NOMO-1 (cell line): ENCODE data around the gene PLD5.
"Not testable (repeated sequence)": the region's sequence is repeated elsewhere in the genome, so short reads cannot be mapped to it uniquely, and the experiment has no call there.

Experiments used
- DNase-seq, 2 experiments: peaks; one replicate each; lab custom pipeline; 2025; ENCODE audit not compliant: unreplicated experiment in 2 of 2; lab: John Stamatoyannopoulos, UW

PLD5 gene

DNA sequence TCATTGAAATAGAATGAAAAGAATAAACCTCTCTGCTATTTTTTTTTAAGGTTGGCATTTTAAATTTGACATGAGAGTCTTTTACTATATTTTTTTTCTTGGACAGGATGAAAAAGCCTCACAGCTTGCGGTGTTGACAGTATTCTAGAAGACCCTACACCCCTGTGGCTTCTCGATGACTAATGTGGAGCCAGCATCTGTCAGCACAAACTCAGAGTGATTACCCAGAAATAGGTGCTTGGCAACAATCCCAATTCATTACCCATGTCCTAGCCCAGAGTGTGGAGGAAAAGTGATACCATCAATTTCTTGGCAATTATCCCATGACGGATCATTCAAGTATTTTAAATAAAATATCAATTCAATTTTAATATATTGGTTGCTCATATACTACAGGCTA, 338.8 kb downstream of the PLD5 start:
- DNase-seq = no peak

DNA sequence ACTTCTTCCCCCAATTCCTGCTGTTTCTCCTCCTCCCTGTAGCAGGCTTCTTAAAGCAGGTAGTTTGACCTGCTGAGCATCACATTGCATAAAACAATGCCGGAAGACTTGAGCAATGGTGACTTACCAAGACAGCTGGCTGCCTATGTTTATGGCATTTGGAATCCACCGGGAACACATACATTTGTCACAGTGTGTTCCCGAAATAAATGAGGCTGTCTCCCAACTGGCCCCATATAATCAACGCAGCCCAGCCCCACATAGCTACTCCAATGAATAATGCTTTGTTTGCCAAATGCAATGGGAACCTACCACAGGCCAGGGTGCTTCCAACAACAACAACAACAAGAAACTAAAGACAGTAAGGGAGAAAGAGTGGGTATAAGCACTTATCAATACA, 339.5 kb downstream of the PLD5 start:
- no peak for DNase-seq

DNA sequence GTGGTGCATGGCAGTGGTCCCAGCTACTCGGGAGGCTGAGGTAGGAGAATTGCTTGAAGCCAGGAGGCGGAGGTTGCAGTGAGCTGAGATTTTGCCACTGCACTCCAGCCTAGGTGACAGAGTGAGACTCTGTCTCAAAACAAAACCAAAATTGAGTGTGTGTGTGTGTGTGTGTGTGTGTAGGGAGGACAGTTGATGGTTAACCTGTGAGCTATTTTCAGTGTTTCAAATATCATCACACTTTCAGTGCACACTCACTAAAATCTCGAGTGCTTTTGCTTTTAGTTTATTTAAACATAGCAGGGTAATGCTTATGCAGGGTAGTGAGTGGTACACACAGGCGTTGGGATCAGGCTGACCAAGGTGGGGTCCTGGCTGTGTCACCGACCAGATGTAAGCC, 344.7 kb downstream of the PLD5 start:
- DNase-seq = not testable (repeated sequence)

DNA sequence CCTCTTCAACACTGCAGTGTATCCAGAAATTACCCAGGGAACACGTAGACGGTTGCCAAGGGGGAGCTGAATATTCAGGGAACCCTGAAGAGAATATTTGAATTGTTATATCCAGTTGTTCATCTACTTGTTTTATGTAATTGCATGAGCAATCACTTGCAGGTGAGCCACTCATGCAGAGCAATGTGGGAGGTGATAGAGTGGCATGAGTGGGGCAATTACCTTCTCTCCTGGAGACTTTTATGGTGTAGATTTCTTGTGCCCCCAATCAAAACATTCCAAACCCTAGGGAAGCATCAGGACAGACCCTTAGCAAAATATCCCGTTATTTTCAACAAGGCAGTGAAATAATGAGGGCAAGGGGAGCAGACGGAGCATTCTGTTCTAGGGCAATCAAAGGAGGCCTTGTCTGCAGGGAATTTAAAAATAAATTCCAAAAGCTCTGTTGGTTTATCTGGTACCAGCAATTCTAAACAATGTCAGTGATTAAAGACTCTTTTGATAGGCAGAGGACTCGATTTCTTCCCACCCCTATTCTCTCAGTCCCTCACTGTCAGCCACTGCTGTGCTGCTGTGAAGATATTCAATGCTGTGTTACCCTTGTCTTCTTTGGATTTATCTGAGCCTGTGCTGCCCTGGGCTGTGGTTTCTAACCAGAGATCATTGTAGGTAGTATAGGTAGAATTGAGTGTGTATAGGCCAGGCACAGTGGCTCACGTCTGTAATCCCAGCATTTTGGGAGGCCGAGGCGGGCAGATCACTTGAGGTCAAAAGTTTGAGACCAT, 345.4 kb downstream of the PLD5 start:
- DNase-seq = no peak

DNA sequence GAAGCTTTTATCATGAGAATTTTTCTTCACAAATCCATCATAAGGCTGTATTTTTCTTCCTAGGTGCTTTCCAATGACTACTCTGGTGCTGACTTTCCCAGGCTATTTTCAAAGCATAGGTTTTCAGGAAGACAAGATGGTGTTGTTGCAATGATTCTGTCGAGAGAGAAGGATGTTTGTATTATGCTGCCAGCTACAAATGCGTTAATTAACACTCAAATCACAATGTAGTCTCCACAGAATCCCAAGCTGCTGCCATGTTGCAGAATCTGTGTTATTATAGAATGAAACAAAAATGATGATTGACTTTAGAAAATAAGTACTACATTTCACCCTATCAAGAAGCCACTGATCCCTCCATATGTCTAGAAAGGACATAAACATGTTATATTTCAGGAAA, 346.1 kb downstream of the PLD5 start:
- DNase-seq = no peak

DNA sequence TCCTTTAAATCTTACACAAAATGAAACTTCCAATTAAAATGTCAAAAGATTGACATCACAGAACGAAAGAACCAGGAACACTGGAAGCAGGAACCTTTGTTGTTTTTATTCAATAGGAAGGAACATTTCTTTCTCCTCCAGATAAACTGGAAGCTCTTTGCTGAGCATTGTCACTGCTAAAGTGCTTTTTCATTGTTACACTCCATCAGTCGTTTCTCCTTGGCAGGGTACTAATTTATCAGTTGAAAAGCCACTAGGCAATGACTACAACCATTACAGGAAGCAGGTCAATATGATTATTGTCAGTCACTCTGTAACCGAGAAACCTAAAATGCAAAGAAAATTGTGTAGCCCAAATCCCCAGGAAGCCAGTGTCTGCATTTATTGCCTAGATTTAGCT, 362.4 kb downstream of the PLD5 start:
- no peak for DNase-seq

DNA sequence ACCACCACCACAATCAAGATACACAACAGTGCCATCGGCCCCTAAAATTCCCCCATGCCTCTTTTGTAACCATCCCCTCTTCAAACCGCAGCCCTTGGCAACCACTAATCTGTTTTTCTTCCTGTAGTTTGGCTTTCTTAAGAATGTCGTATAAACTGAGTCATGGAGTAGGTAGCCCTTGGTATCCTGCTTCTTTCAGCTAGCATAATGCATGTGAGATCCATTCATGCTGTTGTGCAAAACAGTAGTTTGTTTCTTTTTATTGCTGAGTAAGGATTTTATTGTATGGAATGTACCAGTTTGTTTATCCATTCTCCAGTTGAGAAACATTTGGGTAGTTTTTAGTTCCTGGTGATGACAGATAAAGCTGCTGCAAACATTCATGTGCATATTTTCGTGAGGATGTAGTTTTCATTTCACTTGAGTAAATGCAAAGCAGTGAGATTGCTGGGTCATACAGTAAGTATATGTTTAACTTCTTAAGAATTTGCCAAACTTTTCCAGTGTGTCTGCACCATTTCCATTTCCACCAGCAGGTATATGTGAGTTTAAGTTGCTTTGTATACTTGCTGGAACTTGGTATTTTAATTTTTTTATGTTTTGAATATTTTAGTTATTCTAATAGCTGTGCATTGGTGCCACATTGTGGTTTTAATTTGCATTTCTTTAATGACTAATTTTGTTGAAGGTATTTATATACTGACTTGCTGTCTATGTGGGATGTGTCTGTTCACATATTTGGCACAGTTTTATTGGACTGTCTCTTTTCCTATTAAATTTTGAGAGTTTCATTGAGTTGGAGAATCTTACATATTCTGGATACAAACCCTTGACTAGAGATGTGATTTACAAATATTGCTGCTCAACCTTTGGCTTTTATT, 377.2 kb downstream of the PLD5 start:
- DNase-seq = peak; percentile 88 to 92

DNA sequence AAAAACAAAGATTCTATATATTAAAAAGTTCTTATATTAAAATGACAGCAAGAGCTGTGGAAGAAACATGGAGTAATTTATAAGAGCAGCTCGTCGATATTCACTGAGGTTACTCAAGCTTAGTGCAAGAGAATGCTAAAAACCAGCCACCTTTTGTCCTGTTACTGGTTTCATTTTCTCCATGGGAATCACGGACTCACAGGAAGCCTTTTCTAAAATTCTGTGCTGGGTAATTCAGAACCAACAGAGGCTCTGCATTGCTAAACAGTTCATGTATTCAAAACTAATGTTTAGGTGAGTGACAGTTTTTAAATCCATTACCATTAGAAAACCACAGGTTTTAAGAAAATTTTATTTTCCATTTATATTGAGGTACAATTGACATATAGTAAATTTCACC, 377.8 kb downstream of the PLD5 start:
- peak in 1 of 2 experiments; percentile 64 for DNase-seq

DNA sequence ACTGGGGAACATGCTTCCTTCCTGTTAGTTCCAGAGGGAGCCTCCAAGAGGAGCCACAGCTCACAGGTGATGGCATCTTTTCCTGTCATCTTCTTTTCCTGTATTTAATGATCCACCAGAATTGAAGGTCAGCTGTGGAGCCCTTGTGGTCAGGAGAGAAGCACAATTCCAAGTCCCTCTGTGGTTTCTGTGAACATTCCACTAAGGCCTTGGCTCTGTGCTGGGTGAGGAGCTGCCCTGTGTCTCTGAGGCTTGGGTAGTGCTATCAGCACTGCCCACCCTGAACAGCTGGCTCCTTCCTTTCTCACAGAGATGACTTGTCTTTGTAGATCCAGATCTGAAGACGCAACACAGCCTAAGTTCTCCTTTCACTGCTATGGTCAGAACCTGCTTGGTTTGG, 383.7 kb downstream of the PLD5 start:
- no peak for DNase-seq

DNA sequence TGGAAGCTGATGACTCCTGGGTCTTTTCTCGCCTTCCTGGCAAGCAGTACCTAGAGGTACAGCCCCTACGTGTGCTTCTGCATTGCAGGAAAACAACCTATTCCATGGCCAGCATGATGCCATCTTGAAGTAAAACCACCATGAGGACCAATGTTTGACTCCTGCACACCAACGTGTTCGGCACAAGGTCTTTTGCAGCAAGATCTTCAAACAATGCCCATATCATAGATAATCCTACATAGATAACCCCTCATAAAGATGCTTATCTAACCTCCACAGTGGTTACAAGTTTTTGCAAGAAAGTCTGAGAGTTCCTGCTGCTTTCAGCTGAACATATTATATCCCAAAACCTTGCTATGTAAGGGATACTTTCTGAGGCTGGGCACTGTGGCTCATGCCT, 384.5 kb downstream of the PLD5 start:
- DNase-seq = no peak

DNA sequence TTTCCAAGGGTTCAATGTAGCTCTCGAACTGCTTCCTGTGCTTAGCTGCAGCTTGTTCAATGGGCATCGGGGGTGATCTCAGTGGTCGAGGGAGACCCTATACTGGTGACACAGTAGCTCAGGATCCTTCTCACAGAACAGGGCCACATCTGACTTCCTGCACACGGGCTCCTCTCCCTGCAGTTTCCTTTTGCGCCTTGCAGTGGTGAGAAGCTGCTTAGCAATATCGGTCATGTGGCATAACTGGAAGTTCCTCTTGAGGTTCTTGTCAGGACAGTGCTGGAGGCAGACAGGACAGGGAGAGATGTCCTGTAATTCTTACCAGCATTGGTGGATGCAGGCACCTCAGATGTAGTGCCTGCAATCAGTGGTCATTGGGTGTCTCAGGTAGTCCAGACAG, 385.1 kb downstream of the PLD5 start:
- peak; percentile 83 to 86 for DNase-seq

DNA sequence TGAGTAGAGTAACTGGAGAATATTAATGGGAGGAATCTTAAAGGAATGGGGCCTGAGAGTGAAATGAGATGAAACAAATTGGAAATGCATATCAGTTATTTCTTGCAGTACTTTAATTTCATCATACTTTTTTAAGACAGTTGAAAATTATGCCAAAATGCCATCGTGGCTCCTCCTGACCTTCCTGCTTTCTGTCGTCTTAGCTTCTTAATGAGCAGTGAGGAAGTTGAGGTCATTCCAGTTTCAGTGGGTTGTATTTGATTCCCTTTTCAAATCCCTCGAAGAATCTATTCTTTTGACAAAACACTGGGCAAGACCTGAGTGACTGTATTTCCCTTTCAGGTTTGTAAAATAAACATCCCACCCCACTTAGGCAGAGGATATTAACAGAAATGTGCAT, 390.7 kb downstream of the PLD5 start:
- peak in 1 of 2 experiments; percentile 57 for DNase-seq

DNA sequence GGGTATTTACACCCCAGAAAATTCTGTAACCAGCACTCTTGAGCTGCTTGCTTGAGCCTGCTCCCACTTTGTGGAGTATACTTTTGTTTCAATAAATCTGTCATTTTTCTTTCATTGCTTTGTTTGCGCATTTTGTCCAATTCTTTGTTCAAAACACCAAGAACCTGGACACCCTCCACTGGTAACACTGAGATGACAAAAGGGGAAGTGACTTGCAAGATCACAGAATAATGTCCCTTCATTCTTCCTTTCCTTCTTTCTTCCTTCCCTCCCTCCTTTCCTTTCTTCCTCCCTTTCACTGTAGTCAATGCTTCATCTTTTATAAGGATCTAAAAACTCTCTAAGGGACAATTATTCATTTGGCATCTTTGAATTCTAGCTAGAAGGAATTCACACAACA, 391.1 kb downstream of the PLD5 start:
- DNase-seq = no peak

DNA sequence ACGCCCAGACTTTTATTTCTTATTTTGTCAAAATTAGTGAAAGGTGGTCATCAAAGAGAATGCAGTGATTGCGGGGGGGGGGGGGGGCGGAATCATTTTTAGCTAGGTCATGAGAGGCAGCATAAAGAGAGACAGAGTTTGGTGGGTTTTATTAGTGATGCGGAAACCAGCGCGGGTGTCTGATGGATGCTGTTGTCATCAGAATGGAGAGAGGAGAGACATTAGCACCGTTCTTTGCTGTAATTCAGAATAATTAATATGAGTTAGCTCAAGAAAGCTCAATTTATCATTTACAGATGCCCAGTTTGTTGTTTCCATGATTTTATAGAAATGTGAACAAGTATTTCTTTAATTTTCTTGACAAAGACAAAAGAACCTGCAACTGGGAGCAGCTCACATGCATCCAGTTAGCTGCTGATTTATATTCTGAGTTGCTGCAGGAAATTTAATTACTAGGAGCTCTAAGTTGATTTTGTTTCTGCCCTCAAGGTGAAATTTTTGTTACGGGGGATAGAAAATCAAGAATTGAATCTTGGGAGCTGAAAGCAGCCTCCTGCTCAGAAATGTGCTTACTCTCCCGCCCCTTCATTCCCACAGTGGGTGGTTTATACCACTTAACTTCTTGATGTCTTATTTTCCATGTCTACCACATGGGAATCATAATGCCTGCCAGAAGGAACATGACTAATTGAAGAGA, 392.2 kb downstream of the PLD5 start:
- no peak for DNase-seq

DNA sequence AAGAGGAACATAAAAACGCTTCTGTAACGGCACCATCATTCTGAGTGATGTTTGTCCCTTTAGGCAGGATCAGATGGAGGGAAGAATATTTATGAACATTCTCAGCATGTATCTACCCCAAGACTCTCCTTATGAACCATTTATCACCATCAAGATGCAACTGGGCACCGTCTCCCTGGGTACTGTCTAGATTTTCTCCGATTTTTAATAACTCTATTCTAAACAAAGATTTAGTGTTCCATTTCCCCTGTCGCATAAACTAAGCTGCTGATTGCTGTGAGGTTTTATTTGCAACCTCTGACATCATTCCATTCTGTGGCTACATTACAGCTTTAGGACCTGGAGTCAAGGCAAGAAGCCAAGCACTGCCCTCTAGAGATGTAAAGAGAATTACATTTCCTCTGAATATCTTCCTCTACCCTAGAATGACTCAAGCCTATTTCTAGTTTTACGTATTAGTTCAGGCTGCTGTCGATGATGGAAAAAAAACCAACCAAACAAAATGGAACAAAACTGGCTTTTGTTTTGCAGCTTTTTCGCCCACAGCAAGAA, 395.5 kb downstream of the PLD5 start:
- peak in 1 of 2 experiments; percentile 4 for DNase-seq

DNA sequence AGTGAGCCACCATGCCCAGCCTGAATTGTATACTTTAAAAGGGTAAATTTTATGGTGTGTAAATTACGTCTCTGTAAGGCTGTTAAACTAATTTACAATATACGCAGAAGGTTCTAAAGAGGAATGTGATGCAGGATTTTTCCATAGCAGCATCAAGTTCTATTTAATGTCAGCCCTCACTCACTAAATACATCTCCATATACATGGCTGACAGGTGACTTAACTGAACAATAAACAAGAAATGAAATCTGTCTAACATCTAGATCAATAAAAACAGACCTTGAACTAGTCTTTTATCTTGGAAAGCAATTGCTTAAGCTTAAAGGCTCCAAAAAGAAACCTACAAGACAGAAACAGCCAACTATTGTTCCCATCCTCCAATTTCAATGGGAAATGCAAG, 404.1 kb downstream of the PLD5 start:
- DNase-seq = no peak

DNA sequence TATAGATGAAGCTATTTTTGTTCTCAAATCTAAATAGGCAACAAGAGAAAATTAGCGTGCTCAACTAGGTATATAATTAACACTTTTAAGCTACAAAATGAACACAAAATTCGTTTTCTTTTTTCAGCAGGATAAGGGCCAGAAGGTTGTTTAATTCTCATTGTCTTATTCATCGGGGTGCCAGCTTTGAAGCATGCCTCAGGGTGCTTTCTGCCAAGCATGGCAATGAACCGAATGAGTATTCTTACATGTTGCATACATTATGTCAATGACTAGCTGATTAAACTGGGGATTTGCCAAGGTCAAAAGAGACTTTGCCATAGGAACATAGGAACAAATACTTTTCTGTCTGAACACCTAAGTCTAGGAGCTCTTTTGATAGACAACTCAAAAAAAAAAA, 423.6 kb downstream of the PLD5 start:
- no peak for DNase-seq

DNA sequence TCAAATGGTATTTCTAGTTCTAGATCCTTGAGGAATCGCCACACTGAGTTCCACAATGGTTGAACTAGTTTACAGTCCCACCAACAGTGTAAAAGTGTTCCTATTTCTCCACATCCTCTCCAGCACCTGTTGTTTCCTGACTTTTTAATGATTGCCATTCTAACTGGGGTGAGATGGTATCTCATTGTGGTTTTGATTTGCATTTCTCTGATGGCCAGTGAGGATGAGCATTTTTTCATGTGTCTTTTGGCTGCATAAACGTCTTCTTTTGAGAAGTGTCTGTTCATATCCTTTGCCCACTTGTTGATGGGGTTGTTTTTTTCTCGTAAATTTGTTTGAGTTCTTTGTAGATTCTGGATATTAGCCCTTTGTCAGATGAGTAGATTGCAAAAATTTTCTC, 427.2 kb downstream of the PLD5 start:
- not testable (repeated sequence) for DNase-seq

DNA sequence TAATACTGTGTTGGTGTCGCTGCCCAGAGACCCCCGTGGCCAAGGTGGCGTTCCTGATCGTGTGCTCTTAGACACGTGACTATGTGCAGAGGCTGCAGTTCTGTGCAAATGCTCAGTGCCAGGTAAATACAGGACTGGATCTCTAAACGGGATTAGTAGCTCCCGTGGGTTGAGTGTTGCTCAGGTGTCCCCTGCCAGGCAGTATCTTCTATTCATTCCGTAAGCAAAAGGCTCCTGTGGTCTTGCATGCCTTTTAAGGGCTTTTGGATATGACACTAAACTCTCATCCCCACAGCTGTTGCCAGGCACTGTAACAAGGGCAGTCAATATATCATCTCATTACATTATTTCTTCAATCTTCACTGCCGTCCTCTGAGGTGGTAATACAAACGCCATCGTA, 431.4 kb downstream of the PLD5 start:
- DNase-seq = no peak

DNA sequence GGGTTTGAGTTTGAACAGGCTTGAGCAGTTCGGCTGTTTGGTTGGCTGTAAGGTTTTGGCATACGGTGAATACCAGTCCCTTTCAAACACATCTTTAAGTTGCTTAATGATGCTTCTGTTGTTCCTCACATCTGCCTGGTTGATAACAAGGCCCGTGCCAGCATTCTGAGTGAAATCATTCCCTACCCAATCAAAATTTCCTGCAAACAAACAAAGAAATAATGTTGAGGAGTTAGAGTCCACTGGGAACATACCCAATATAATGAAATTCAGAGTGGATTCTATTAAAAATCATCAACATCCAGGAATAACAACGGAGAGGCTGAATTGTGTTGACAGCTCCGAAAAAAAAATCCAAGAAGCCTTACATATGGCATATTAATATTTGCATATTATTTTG, 434.6 kb downstream of the PLD5 start:
- DNase-seq = no peak

DNA sequence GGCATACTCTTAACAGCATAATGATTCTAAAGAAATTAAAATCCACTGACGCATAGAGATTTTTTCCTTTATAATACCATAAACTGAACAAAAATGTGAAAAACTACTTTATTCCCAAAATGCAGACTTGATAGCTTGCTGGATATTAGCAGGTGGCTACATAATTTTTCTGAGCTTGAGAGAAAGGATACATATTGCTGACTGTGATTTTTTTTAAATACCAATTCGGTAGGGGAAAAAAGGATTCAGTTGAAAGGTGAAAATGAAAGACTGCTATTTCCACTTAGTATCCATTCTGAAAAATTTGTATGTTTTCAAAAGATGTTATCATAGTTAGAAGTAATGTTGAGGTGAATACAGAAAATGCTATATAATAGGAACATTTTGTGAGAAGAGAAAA, 435.6 kb downstream of the PLD5 start:
- no peak for DNase-seq
